Measurements from ENCODE around the gene RCBTB2.

The RCBTB2 gene

DNA sequence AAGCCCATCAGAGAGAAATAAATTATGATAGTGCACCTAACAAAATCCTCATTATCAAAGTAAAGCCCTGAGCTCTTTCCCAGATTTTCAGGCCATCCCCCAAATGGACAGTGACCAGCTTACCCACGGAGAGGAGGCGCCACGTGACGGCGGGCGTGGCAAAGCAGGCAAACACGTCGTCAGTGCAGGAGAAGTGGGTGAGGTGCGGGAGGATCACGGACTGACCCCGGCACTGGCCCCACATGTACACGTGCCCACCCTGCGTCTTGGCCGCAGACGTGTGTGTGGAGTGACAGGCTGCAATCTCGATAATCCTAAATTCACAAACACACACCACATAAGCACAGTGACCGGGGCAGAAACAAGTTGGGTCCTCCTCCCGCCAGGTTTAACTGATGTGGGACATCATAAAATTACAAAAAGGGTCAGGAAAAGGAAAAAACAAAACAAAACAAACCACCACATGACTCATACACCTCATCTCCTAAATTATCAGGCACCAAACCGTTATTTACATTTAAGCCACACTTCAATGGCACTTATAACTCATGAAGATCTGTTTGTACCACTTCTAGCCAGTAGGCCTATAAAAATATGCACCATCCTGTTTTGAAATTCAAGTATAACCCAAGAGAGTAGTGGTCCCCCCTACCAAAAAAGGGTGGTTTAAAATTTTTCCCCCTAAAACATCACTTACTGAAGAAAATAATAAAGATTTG, 30.1 kb downstream of the RCBTB2 start:
- TF ChIP-seq, protein P1, sequence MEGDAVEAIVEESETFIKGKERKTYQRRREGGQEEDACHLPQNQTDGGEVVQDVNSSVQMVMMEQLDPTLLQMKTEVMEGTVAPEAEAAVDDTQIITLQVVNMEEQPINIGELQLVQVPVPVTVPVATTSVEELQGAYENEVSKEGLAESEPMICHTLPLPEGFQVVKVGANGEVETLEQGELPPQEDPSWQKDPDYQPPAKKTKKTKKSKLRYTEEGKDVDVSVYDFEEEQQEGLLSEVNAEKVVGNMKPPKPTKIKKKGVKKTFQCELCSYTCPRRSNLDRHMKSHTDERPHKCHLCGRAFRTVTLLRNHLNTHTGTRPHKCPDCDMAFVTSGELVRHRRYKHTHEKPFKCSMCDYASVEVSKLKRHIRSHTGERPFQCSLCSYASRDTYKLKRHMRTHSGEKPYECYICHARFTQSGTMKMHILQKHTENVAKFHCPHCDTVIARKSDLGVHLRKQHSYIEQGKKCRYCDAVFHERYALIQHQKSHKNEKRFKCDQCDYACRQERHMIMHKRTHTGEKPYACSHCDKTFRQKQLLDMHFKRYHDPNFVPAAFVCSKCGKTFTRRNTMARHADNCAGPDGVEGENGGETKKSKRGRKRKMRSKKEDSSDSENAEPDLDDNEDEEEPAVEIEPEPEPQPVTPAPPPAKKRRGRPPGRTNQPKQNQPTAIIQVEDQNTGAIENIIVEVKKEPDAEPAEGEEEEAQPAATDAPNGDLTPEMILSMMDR (IDR thresholded peaks at IDR 0.05; ENCODE audit: borderline replicate concordance, insufficient read depth, low read depth, low read length), result no peak
- H3K4me3 ChIP-seq (ENCODE audit: low read depth, low read length), result no peak overlapping the region

DNA sequence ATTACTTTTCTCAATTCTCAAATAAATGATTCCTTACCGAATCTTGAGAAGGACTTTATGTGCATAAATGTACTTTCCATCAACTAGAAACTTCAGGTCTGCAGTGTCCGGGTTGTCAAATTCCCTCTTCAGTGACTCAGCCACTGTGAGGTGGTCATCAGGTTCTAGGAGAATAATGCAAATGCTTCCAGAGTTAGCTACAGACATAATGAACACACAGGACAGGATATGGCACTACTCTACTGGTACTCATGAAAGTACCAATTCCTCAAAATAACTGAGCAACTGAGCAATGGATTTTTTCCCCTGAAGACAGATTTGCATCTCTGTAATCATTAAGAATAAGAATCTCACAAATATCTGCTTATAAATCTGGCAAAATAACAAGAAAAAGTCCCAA, 31.2 kb downstream of the RCBTB2 start:
- TF ChIP-seq, protein P1 (IDR thresholded peaks at IDR 0.05; ENCODE audit: borderline replicate concordance, insufficient read depth, low read depth, low read length), result no peak

DNA sequence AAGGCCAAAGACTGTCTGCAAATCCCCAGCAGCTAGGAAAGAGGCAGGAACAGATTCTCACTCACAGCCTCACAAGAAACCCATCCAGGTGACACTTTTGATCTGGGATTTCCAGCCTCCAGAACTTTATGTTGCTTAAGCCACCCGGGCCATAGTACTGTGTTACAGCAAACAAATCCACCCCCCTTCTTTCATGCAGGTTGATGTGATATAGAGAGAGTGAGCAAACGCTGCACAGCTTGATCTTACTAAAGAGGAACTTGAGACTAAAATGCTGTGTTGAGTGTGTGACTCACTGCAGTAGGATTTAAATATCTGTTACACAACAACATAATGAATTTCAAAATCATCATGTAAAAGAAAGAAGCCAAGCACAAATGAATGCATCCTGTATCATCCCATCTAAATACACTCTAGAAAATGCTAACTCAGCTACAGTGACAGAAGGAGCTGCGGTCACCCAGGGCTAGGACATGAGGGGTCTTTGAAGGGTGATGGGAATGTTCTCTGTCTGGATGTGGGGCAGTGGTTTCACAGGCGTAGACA, 32.2 kb downstream of the RCBTB2 start:
- no peak overlapping the region for H3K4me3 ChIP-seq (ENCODE audit: low read depth, low read length)
- TF ChIP-seq, protein P1 (IDR thresholded peaks at IDR 0.05; ENCODE audit: borderline replicate concordance, insufficient read depth, low read depth, low read length), result no peak

More for the DNA sequence above, 31.2 kb downstream of the RCBTB2 start:
- H3K4me3 ChIP-seq (ENCODE audit: low read depth, low read length), result no peak overlapping the region

DNA sequence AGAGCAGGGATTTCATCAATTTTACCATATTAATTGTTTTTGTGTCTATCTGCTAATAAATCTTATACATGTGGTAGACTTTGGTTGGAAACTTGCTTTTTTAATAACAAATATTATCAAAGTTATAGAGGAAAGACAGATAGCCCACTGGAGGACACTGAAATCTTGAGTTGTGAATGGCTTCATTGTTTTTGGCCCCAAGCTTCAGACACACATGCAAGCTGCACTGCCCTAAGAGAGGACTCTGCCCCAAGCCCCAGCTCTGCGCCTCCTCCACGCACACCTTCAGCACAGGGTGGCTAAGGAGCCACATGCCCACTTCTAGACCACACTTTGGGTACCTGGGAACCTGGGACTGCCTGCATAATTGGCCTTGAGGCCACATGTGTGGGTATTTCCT, 35.2 kb downstream of the RCBTB2 start:
- TF ChIP-seq, protein P1 (IDR thresholded peaks at IDR 0.05; ENCODE audit: borderline replicate concordance, insufficient read depth, low read depth, low read length), result no peak
- H3K4me3 ChIP-seq (ENCODE audit: low read depth, low read length), result no peak overlapping the region

DNA sequence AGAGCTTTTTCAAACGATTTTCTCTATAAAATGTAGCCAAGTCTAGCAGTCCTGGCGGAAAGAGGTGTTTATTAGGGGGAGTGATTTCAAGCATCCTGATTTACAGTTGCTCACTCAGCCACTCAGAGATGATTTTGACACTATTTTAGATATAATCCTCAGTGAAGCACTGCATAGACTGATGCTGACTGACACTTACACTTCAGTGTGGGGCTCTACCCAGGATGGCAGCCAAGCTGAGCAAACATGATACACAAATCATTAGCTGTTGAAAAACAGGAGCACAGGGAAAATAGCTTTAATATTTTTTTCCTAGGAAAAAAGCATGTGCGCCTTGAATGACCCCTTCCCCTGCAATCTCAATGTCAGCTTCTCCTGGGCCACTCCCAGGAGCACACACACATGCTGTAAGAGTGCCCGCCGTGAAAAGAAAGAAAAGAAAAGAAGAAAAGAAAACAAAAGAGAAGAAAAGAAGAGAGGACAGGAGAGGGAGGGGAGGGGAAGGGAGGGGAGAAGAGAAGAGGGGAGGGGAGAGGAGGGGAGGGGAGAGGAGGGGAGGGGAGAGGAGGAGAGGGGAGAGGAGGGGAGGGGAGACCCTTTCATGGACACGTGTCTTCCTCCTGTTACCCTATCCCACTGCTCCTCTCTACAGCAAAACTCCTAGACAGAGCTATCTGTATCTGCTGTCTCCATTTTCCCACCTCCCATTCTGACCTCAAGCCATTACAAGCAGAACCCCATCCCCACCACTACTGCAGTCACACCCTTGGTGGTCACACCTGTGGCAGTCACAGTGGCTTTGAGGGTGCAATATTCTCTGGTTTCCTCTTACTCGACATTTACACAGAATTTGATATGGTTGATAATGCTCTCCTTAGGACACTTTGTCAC, 36.4 kb downstream of the RCBTB2 start:
- H3K4me3 ChIP-seq (ENCODE audit: low read depth, low read length), result no peak overlapping the region
- TF ChIP-seq, protein P1 (IDR thresholded peaks at IDR 0.05; ENCODE audit: borderline replicate concordance, insufficient read depth, low read depth, low read length), result no peak

DNA sequence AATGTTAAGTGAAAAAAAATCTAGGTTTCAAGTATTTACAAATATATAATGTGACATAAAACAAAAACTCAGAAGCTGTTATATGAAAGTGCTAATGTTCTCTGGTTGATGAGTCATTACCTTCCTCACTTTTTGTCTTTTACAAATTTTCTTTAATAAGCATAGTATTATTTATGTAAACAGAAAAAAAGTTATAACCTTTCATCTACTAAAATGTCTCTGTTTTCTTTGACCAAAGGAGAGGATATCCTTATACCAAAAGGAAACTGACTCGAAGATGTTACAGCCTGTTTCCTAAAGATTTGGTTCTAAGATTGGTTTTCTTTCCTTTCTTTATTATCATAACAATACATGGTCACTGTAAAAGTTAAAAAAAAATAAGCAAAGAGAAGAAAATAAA, 38.0 kb downstream of the RCBTB2 start:
- TF ChIP-seq, protein P1 (IDR thresholded peaks at IDR 0.05; ENCODE audit: borderline replicate concordance, insufficient read depth, low read depth, low read length), result no peak
- no peak overlapping the region for H3K4me3 ChIP-seq (ENCODE audit: low read depth, low read length)

Measured in GM12875 (cell line).